Activated CD8-positive, alpha-beta memory T cell treated with anti-CD3 and anti-CD28 coated beads, Interleukin-2, amount 50 U/mL, for 1 hour (primary cell): ENCODE measurements around the gene PCDHB2.
"Not testable (repeated sequence)": the region's sequence is repeated elsewhere in the genome, so short reads cannot be mapped to it uniquely, and the experiment has no call there.

Experiments
- DNase-seq: peaks from one replicate; pipeline ENCODE4 v3.0.0-alpha.2; 2020; ENCODE audit errors: extremely low read depth

Gene PCDHB2

DNA sequence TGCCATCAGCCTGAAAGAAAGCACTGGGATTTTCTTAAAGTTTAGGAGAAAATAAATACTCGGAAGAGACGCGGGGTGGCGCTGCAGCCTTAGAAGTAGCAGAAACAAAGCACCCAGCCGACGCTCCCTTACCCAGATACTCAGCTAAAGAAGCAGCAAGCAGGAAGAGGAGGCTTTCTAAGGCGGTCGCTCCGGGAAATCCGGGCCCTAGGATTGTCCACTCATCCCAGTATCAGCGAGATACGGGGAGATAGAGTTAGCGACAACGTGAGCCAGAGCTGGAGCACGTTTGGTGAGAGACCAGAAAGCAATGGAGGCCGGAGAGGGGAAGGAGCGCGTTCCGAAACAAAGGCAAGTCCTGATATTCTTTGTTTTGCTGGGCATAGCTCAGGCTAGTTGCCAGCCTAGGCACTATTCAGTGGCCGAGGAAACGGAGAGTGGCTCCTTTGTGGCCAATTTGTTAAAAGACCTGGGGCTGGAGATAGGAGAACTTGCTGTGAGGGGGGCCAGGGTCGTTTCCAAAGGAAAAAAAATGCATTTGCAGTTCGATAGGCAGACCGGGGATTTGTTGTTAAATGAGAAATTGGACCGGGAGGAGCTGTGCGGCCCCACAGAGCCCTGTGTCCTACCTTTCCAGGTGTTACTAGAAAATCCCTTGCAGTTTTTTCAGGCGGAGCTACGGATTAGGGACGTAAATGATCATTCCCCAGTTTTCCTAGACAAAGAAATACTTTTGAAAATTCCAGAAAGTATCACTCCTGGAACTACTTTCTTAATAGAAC, at the start of gene PCDHB2:
Gene PCDHB2 (plus strand): TSS at position 135 of the 782 bp plus-strand sequence. CDS start 176 bp downstream, at position 311.
- no peak for DNase-seq

DNA sequence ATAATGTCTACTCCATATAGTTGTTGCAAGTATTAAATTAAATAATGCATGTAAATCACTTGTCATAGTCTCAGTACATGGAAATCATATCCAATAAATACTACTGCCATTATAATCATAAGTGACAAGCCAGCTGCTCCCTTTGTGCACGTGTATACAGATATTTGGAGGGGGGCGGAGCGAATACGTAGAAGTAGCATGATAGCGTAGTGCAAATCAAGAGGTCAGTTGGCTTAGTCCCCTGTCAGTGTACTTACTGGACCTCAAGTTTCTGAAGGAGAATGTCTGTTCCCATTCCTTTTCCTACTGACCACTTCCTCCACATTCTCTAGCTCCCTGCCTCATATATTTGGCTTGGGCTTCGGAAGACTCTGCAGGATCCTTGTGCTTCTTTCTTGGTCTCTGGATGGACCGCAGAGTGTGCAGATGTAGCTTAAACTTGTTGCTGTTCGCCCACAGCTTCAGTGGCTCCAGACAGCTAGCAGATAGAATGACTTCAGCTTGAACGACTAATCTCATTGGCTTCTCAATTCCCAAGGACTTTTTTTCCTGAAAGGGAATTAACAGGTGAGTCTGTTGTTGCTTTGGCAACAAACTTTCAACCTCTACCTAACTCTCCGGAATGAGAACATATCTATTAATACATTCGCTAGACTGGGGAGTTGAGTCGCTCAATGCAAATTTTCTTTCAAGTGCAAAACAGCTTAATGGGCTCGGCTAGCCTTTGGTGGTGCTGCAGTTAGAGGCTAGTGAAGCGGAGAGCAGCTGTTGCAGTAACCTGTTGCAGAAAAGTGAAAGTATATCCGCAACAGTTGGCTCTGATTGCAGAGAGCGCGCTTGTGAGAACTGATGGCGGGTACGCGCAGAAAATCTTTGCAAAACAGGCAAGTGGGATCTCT, 43.5 kb upstream of the PCDHB2 start, which contains the start of gene PCDHB1:
Gene PCDHB1 (plus strand): TSS at position 753 of the 899 bp plus-strand sequence. CDS start 97 bp downstream, at position 850.
- no peak for DNase-seq

DNA sequence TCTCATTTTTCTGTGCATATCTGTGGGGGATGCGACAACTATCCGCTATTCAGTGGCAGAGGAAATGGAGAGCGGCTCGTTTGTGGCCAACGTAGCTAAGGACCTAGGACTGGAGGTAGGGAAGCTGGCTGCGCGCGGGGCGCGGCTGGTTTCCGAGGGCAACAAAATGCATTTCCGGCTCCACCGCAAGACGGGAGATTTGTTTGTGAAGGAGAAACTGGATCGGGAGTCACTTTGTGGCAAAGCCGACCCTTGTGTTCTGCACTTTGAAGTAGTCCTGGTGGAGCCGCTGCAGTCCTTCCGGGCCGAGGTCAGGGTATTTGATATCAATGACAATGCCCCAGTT, 42.9 kb upstream of the PCDHB2 start:
- no peak for DNase-seq

DNA sequence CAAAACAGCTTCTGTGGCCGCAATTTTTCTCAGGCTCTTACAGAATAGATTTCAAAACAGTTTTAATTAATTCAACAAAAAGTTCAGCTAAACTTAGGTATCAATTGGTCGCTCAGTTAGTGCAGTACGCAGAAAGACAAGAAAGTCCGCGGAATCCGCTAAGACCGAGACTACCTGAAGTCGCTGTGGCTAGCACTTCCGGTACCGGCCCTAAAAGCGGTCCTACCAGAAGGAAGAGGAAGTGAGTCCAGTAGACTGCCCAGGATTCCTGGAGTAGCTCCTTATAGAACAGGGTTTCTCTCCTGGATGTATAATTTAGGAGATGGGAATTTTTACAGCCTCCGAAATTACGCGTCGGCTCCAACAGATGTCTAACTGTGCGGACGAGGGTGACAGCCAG, 16.6 kb upstream of the PCDHB2 start:
- no peak for DNase-seq

DNA sequence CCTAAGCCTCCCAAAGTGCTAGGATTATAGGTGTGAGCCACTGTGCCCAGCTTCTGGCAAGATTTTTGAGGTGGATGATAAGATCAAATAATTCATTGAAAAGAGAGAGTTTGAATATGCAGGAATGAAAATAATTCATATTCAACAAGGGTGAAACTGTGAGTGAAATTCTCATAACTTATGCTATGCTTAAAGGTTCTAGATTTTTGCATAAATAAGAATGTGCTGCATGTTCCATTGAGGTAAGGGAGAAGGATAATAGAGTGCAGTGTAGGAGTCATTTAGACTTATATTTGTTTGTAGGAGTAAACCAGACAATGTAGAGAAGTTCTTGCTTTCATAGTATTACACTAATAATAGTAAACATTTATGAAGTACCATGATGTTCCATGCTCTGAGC, 12.2 kb upstream of the PCDHB2 start:
- no peak for DNase-seq

DNA sequence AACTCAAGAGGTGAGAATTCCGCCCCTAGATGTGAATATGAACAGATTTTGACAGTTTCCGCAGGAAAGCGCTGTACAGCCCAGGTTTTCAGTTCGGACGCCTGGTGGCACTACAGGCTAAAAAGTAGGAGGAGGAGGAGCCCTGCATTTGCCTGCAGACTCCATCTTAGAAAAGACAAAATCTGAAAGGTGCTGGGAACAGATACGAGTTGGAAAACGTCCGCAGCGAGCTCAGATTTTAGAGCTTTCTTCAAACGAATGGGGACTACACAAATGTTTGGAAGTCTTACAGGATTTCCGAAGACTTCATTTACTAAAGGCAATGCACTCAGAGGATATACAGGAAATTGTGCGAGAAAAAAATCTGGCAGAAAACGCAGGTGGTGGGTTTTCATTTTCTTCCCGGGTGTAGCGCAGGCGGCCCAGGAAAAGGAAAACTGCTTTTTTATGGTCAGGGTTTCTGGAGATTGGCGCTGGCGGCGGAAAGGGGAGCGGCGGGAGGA, 9.9 kb upstream of the PCDHB2 start:
- no peak for DNase-seq

DNA sequence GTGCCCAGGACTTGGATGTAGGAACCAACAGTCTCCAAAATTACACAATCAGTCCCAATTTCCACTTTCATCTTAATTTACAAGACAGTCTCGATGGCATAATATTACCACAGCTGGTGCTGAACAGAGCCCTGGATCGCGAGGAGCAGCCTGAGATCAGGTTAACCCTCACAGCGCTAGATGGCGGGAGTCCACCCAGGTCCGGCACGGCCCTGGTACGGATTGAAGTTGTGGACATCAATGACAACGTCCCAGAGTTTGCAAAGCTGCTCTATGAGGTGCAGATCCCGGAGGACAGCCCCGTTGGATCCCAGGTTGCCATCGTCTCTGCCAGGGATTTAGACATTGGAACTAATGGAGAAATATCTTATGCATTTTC, 837 bp downstream of the PCDHB2 start:
- DNase-seq = no peak

DNA sequence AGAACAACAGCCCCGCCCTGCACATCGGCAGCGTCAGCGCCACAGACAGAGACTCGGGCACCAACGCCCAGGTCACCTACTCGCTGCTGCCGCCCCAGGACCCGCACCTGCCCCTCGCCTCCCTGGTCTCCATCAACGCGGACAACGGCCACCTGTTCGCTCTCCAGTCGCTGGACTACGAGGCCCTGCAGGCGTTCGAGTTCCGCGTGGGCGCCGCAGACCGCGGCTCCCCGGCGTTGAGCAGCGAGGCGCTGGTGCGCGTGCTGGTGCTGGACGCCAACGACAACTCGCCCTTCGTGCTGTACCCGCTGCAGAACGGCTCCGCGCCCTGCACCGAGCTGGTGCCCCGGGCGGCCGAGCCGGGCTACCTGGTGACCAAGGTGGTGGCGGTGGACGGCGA, 1.8 kb downstream of the PCDHB2 start:
- not testable (repeated sequence) for DNase-seq

DNA sequence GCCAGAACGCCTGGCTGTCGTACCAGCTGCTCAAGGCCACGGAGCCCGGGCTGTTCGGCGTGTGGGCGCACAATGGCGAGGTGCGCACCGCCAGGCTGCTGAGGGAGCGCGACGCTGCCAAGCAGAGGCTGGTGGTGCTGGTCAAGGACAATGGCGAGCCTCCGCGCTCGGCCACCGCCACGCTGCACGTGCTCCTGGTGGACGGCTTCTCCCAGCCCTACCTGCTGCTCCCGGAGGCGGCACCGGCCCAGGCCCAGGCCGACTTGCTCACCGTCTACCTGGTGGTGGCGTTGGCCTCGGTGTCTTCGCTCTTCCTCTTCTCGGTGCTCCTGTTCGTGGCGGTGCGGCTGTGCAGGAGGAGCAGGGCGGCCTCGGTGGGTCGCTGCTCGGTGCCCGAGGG, 2.2 kb downstream of the PCDHB2 start:
- not testable (repeated sequence) for DNase-seq

DNA sequence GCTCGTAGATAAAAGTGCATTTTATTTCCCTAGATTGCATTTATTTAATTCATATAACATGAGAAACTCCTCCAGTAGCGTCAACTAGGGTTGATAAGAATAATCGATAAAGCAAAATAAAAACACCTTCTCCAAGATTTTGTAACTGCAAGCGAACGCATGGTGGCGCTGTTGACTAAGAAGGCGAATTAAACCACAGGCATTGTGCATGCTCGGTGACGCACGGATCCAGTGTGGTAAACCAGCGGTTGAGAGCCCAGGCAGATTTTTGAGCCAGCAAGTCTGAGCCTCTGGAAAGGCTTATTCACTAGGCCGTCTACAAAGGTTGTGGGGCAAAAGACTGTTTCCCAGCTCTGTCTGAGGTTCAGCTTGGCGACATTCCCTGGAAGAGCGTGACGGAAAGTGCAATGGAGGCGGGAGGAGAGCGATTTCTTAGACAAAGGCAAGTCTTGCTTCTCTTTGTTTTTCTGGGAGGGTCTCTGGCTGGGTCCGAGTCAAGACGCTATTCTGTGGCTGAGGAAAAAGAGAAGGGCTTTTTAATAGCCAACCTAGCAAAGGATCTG, 5.9 kb downstream of the PCDHB2 start, which contains the start of gene PCDHB3:
Gene PCDHB3 (plus strand): TSS at position 231 of the 563 bp plus-strand sequence. CDS start 177 bp downstream, at position 408.
- DNase-seq = no peak

DNA sequence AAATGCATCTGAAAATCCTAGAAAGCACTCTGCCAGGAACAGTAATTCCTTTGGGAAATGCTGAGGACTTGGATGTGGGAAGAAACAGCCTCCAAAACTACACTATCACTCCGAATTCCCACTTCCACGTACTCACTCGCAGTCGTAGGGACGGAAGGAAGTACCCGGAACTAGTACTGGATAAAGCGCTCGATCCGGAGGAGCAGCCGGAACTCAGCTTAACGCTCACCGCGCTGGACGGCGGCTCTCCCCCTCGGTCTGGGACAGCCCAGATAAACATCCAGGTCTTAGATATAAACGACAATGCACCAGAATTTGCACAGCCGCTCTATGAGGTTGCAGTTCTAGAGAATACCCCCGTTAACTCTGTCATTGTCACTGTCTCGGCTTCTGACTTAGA, 6.6 kb downstream of the PCDHB2 start:
- no peak for DNase-seq

DNA sequence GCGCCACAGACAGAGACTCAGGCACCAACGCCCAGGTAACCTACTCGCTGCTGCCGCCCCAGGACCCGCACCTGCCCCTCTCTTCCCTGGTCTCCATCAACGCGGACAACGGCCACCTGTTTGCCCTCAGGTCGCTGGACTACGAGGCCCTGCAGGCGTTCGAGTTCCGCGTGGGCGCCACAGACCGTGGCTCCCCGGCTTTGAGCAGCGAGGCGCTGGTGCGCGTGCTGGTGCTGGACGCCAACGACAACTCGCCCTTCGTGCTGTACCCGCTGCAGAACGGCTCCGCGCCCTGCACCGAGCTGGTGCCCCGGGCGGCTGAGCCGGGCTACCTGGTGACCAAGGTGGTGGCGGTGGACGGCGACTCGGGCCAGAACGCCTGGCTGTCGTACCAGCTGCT, 7.7 kb downstream of the PCDHB2 start:
- not testable (repeated sequence) for DNase-seq

DNA sequence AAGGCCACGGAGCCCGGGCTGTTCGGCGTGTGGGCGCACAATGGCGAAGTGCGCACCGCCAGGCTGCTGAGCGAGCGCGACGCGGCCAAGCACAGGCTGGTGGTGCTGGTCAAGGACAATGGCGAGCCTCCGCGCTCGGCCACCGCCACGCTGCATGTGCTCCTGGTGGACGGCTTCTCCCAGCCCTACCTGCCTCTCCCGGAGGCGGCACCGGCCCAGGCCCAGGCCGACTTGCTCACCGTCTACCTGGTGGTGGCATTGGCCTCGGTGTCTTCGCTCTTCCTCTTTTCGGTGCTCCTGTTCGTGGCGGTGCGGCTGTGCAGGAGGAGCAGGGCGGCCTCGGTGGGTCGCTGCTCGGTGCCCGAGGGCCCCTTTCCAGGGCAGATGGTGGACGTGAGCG, 8.1 kb downstream of the PCDHB2 start:
- not testable (repeated sequence) for DNase-seq

DNA sequence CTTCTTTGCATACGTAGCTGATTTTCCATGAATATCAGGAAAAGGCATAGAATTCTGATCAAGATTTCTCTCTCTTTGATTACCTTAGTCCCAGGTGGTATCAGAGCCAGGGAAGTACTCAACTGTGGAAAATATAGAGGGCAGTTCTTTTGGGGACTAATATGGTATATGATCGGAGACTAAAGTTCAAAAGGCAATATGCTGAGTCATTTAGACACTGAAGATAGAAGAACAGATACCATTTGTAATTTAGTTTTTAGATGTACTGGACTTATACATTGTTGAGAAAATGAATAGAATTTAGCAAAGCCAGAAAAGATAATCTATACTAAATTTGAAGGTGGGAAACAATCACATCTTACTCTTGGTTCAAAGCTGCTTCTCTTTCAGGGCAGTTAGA, 10.9 kb downstream of the PCDHB2 start:
- no peak for DNase-seq

DNA sequence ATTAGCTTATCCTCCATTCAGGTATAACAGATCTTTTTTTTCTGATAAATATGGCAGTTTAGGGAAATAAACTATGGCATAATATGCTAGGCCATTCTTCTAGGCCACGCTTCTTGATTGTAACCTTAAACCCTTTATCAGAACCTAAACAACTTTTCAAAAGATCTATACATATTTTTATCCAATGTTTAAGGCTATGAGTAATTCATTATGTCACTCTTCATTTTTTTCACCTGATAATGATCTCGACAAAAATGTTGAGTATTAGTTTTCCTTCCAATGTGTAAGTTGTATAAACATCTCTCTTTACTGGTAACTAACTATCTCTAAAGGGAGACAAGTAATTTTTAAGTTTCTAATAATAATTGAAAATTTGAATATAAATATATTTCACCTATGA, 24.8 kb downstream of the PCDHB2 start:
- DNase-seq = no peak

DNA sequence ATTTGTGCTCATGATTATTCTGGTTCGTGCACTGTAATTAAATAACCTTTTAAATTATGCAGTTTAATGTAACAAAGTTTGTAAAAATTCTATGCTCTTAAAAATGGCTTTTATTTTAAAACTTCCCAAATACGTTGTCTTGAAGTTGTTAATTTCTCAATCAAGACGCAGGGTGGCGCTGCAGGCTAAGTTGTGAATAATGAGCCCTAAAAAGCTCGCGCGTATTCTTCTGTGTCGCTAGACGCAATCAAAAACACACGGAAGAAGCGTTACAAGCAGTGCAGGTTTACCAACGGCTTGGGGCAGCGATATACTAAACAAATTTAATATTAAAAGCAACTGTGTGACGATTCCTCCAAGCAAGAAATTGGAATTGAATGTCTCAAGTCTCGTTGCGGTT, 27.1 kb downstream of the PCDHB2 start, which contains the start of gene PCDHB4:
Gene PCDHB4 (plus strand): TSS at position 256 of the 400 bp plus-strand sequence. CDS start 181 bp downstream, outside the sequence.
- DNase-seq = no peak

DNA sequence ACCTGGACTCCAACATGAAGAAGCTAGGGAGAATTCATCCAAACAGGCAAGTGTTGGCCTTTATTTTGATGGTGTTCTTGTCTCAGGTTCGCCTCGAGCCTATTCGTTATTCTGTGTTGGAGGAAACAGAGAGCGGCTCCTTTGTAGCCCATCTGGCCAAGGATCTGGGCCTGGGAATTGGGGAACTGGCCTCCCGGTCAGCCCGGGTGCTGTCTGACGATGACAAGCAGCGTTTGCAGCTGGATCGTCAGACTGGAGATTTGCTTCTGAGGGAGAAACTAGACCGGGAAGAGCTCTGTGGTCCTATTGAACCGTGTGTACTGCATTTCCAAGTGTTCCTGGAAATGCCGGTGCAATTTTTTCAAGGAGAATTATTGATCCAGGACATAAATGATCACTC, 27.6 kb downstream of the PCDHB2 start:
- no peak for DNase-seq

DNA sequence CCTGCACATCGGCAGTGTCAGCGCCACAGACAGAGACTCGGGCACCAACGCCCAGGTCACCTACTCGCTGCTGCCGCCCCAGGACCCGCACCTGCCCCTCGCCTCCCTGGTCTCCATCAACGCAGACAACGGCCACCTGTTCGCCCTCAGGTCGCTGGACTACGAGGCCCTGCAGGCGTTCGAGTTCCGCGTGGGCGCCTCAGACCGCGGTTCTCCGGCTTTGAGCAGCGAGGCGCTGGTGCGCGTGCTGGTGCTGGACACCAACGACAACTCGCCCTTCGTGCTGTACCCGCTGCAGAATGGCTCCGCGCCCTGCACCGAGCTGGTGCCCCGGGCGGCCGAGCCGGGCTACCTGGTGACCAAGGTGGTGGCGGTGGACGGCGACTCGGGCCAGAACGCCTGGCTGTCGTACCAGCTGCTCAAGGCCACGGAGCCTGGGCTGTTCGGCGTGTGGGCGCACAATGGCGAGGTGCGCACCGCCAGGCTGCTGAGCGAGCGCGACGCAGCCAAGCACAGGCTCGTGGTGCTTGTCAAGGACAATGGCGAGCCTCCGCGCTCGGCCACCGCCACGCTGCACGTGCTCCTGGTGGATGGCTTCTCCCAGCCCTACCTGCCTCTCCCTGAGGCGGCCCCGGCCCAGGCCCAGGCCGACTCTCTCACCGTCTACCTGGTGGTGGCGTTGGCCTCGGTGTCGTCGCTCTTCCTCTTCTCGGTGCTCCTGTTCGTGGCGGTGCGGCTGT, 29.2 kb downstream of the PCDHB2 start:
- not testable (repeated sequence) for DNase-seq

DNA sequence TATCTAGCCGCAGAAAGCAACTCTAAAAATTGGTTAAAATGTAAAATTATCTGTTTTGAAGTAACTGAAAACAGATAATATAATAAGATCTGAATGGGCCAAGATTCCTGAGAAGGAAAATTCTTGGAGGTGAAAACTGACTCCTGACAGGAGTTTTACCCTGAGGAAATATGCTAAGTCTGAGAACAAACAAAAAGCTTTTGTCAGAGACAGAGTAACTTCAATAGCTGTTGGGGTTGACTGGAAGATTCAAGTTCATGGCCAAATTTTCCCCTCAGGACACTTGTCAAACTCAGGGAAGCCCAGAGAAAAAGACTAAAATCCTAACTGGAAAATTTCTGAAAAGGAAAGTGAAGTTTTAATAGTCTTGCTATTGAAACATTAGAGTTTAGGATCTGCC, 32.9 kb downstream of the PCDHB2 start:
- no peak for DNase-seq

DNA sequence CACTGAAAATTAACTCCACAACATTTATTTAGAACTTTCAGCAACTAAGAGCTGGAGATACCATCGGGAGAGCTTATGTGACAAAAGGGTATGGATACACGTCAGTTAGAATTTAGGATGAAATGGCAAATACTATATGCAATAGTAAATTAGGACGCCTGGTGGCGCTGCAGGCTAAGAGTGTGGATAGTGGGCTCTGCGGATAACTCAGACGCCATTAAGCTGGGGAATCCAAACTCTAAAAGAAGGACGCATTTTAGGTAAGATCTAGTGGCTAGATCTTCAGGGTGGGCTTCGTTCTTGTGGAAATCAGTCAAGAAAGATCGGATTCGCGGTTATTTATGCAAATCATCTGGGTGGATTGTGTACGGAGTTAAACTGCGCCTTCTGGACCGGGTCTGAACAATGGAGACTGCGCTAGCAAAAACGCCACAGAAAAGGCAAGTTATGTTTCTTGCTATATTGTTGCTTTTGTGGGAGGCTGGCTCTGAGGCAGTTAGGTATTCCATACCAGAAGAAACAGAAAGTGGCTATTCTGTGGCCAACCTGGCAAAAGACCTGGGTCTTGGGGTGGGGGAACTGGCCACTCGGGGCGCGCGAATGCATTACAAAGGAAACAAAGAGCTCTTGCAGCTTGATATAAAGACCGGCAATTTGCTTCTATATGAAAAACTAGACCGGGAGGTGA, 40.8 kb downstream of the PCDHB2 start, which contains the start of gene PCDHB5:
Gene PCDHB5 (plus strand): TSS at position 177 of the 688 bp plus-strand sequence. CDS start 229 bp downstream, at position 406.
- DNase-seq = no peak
